H9 (cell line): ENCODE measurements around the gene SRD5A3. TPM values are rescaled to one million over a fixed set of nuclear protein-coding genes. Genes with fewer than 3 reads are reported as not detected.

Experiments
- DNase-seq: peaks from one replicate; pipeline ENCODE4 v3.0.0-alpha.2; 2017
- H2AFZ ChIP-seq: one replicate; pipeline ENCODE4 v1.6.1; 2013; ENCODE audit warnings: mild to moderate bottlenecking, low read length, control low read depth, moderate library complexity
- H2AK5ac ChIP-seq: 2 replicates; pipeline ENCODE4 v1.6.1; 2013; ENCODE audit warnings: low read length, control low read depth, mixed read lengths; ENCODE audit not compliant: insufficient read length
- H2BK120ac ChIP-seq: one replicate; pipeline ENCODE4 v1.6.1; 2013; ENCODE audit warnings: low read depth, mild to moderate bottlenecking, low read length, control low read depth, inconsistent platforms; ENCODE audit not compliant: poor library complexity, severe bottlenecking
- H2BK12ac ChIP-seq: 2 replicates; pipeline ENCODE4 v1.6.1; 2013; ENCODE audit warnings: low read length, control low read depth, mixed read lengths, low read depth; ENCODE audit not compliant: insufficient read length
- H2BK15ac ChIP-seq: 2 replicates; pipeline ENCODE4 v1.6.1; 2013; ENCODE audit warnings: low read depth, low read length, control low read depth
- H2BK20ac ChIP-seq: one replicate; pipeline ENCODE4 v1.6.1; 2013; ENCODE audit warnings: low read depth, mild to moderate bottlenecking, low read length, control low read depth, inconsistent platforms; ENCODE audit not compliant: poor library complexity, severe bottlenecking
- H2BK5ac ChIP-seq: 2 replicates; pipeline ENCODE4 v1.6.1; 2013; ENCODE audit warnings: low read length, control low read depth, mixed read lengths; ENCODE audit not compliant: insufficient read length
- H3K14ac ChIP-seq: 2 replicates; pipeline ENCODE4 v1.6.1; 2013; ENCODE audit warnings: low read length, control low read depth; ENCODE audit not compliant: insufficient read depth
- H3K18ac ChIP-seq: 2 replicates; pipeline ENCODE4 v1.6.1; 2013; ENCODE audit warnings: low read depth, mild to moderate bottlenecking, mixed read lengths, low read length, control low read depth; ENCODE audit not compliant: insufficient read length
- H3K23ac ChIP-seq: 2 replicates; pipeline ENCODE4 v1.6.1; 2013; ENCODE audit warnings: low read length, control low read depth, mixed read lengths, low read depth; ENCODE audit not compliant: insufficient read length
- H3K23me2 ChIP-seq: 2 replicates; pipeline ENCODE4 v1.6.1; 2013; ENCODE audit warnings: low read depth, mild to moderate bottlenecking, mixed read lengths, low read length, control low read depth; ENCODE audit not compliant: insufficient read length, poor library complexity, severe bottlenecking
- H3K27ac ChIP-seq: 2 replicates; pipeline ENCODE4 v1.5.1; 2013; ENCODE audit warnings: low read length, control low read depth, mixed read lengths, low read depth; ENCODE audit not compliant: insufficient read length
- H3K27me3 ChIP-seq: 2 replicates; pipeline ENCODE4 v1.6.1; 2013; ENCODE audit warnings: low read length, control low read depth, inconsistent platforms; ENCODE audit not compliant: insufficient read depth
- H3K4ac ChIP-seq: 2 replicates; pipeline ENCODE4 v1.6.1; 2013; ENCODE audit warnings: low read depth, mild to moderate bottlenecking, control low read depth, inconsistent platforms, low read length, moderate library complexity
- H3K4me1 ChIP-seq: 2 replicates; pipeline ENCODE4 v1.6.1; 2013; ENCODE audit warnings: low read length, control low read depth, inconsistent platforms; ENCODE audit not compliant: insufficient read depth
- H3K4me2 ChIP-seq: 2 replicates; pipeline ENCODE4 v1.6.1; 2013; ENCODE audit warnings: low read length, control low read depth, mixed read lengths; ENCODE audit not compliant: insufficient read length, insufficient read depth
- H3K56ac ChIP-seq: 2 replicates; pipeline ENCODE4 v1.6.1; 2013; ENCODE audit warnings: low read depth, mild to moderate bottlenecking, mixed read lengths, low read length, control low read depth; ENCODE audit not compliant: insufficient read length
- H3K79me1 ChIP-seq: 2 replicates; pipeline ENCODE4 v1.6.1; 2013; ENCODE audit warnings: low read depth, mild to moderate bottlenecking, moderate library complexity, low read length, control low read depth, inconsistent platforms; ENCODE audit not compliant: insufficient read depth, poor library complexity, severe bottlenecking
- H3K79me2 ChIP-seq: 2 replicates; pipeline ENCODE4 v1.6.1; 2013; ENCODE audit warnings: low read length, control low read depth, inconsistent platforms; ENCODE audit not compliant: insufficient read depth
- H3K9ac ChIP-seq: 2 replicates; pipeline ENCODE4 v1.6.1; 2013; ENCODE audit warnings: low read length, control low read depth, mixed read lengths; ENCODE audit not compliant: insufficient read length; ENCODE audit errors: extremely low read depth
- H3K9me3 ChIP-seq: one replicate; pipeline ENCODE4 v1.6.1; 2013; ENCODE audit warnings: low read depth, low read length, inconsistent platforms; ENCODE audit not compliant: control insufficient read depth
- H3T11ph ChIP-seq: one replicate; pipeline ENCODE4 v1.6.1; 2013; ENCODE audit warnings: mild to moderate bottlenecking, low read length, control low read depth, inconsistent platforms
- H4K20me1 ChIP-seq: one replicate; pipeline ENCODE4 v1.6.1; 2013; ENCODE audit not compliant: control insufficient read depth, insufficient read length, insufficient read depth
- H4K5ac ChIP-seq: 2 replicates; pipeline ENCODE4 v1.6.1; 2013; ENCODE audit warnings: low read depth, mild to moderate bottlenecking, mixed read lengths, low read length, control low read depth; ENCODE audit not compliant: insufficient read length
- H4K8ac ChIP-seq: replicated peaks from 2 replicates; pipeline ENCODE4 v1.6.1; 2013; ENCODE audit warnings: low read length, control low read depth, mixed read lengths, low read depth; ENCODE audit not compliant: insufficient read length
- H4K91ac ChIP-seq: 2 replicates; pipeline ENCODE4 v1.6.1; 2013; ENCODE audit warnings: low read depth, mild to moderate bottlenecking, moderate library complexity, mixed read lengths, low read length, control low read depth; ENCODE audit not compliant: insufficient read length
- H3K27ac Mint-ChIP-seq, 3 experiments: 2 replicates in 2 of 3; 3 replicates in 1 of 3; pipeline ENCODE4 v1.8.0; 2020 to 2021; ENCODE audit warnings: mixed read lengths in 3 of 3, mild to moderate bottlenecking in 1 of 3, moderate library complexity in 1 of 3
- H3K27me3 Mint-ChIP-seq: 2 replicates; pipeline ENCODE4 v1.8.0; 2021; ENCODE audit warnings: low read depth, mild to moderate bottlenecking, moderate library complexity, mixed read lengths
- H3K36me3 Mint-ChIP-seq, 3 experiments: 2 replicates in 2 of 3; 3 replicates in 1 of 3; pipeline ENCODE4 v1.8.0; 2020 to 2021; ENCODE audit warnings: low read depth in 3 of 3, mixed read lengths in 3 of 3; ENCODE audit not compliant: insufficient read depth in 1 of 3
- H3K4me1 Mint-ChIP-seq, 2 experiments: 2 replicates each; pipeline ENCODE4 v1.8.0; 2020; ENCODE audit warnings: mixed read lengths in 2 of 2
- H3K4me3 Mint-ChIP-seq, 2 experiments: 2 replicates in 1 of 2; 3 replicates in 1 of 2; pipeline ENCODE4 v1.8.0; 2020 to 2021; ENCODE audit warnings: mild to moderate bottlenecking in 2 of 2, mixed read lengths in 2 of 2, moderate library complexity in 1 of 2
- H3K9me3 Mint-ChIP-seq, 2 experiments: 2 replicates in 1 of 2; 3 replicates in 1 of 2; pipeline ENCODE4 v1.8.0; 2020; ENCODE audit warnings: mild to moderate bottlenecking in 2 of 2, mixed read lengths in 2 of 2, moderate library complexity in 1 of 2
- WGBS: extraction: QIAGEN DNeasy Blood & Tissue Kit; methylation state at CpG from one replicate; pipeline ENCODE4 v1.1.7; 2013; ENCODE audit warnings: missing lambda C conversion rate, low lambda C conversion rate, mixed read lengths; ENCODE audit not compliant: insufficient read length; ENCODE audit errors: extremely low coverage; 5-methylcytosine and 5-hydroxymethylcytosine counted together
- total RNA-seq: library from RNA; stranded (reverse); gene quantifications from 2 replicates; pipeline ENCODE4 v1.2.1, GENCODE V29; 2021
- TF ChIP-seq, protein P1 (sequence below): fragments of 200-600 bp; sonication (generic); conservative IDR thresholded peaks from 3 replicates; pipeline ENCODE4 v1.8.0; 2021; ENCODE audit warnings: antibody characterized with exemption, mild to moderate bottlenecking

The SRD5A3 gene
- total RNA-seq, 1 experiment from 2014 or later, result 35.0 TPM

DNA sequence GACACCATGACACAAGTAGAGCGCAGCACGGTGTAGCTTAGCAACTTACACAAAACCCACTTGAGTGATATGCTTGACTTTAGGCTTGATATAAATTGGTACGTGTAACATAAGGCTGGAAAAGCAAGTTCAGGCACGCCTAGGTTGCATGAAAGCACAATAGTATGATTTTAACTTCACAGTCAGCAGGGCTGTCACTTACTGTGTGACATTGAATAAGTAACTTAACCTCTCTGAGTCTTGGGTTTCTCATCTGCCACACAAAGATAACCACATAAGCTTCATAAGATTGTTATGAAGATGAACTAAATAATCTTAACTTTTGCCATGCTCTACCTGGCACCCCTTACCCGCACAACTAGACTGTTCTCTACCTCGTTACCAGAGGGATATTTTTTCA is 9.5 kb downstream of the SRD5A3 start:
- DNase-seq, result no peak
- no peak overlapping the region for H4K91ac ChIP-seq
- no peaks in the 10 kb centered on the region for H3K23me2 ChIP-seq
- H2BK12ac ChIP-seq, result no peak overlapping the region
- H2AFZ ChIP-seq, result no peak overlapping the region
- H3K9me3 Mint-ChIP-seq, result peaks cover 4 to 9% of the 10 kb centered on the region in 2 experiments; a peak in 4 of 5 replicates
- peaks cover 34 to 40% (median 34%) of the 10 kb centered on the region in 3 experiments for H3K36me3 Mint-ChIP-seq
- H3K18ac ChIP-seq, result no peak overlapping the region
- no peak overlapping the region for H2BK20ac ChIP-seq
- H4K8ac ChIP-seq, result no peak overlapping the region
- TF ChIP-seq, protein P1, sequence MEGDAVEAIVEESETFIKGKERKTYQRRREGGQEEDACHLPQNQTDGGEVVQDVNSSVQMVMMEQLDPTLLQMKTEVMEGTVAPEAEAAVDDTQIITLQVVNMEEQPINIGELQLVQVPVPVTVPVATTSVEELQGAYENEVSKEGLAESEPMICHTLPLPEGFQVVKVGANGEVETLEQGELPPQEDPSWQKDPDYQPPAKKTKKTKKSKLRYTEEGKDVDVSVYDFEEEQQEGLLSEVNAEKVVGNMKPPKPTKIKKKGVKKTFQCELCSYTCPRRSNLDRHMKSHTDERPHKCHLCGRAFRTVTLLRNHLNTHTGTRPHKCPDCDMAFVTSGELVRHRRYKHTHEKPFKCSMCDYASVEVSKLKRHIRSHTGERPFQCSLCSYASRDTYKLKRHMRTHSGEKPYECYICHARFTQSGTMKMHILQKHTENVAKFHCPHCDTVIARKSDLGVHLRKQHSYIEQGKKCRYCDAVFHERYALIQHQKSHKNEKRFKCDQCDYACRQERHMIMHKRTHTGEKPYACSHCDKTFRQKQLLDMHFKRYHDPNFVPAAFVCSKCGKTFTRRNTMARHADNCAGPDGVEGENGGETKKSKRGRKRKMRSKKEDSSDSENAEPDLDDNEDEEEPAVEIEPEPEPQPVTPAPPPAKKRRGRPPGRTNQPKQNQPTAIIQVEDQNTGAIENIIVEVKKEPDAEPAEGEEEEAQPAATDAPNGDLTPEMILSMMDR, result no peak
- H3K4me1 ChIP-seq, result no peaks in the 10 kb centered on the region
- no peak overlapping the region for H2BK5ac ChIP-seq
- H3K27me3 Mint-ChIP-seq, result no peaks in the 10 kb centered on the region
- H2AK5ac ChIP-seq, result no peak overlapping the region
- no peaks in the 10 kb centered on the region for H4K20me1 ChIP-seq
- H3K79me1 ChIP-seq, result no peaks in the 10 kb centered on the region
- no peaks in the 10 kb centered on the region for H3K9me3 ChIP-seq
- H3K14ac ChIP-seq, result no peak overlapping the region
- H3K4ac ChIP-seq, result no peak overlapping the region
- WGBS, result no CpG with 5 or more reads among the region's 6 CpGs
- no peak overlapping the region for H2BK120ac ChIP-seq
- H3T11ph ChIP-seq, result no peak overlapping the region
- H3K56ac ChIP-seq, result no peak overlapping the region
- H3K27ac ChIP-seq, result no peak overlapping the region
- H3K79me2 ChIP-seq, result no peaks in the 10 kb centered on the region
- H4K5ac ChIP-seq, result no peak overlapping the region
- H3K9ac ChIP-seq, result no peak overlapping the region
- no peak overlapping the region for H3K4me2 ChIP-seq
- H3K23ac ChIP-seq, result no peak overlapping the region
- H2BK15ac ChIP-seq, result no peak overlapping the region
- H3K4me1 Mint-ChIP-seq, result no peaks in the 10 kb centered on the region; a peak in 2 of 4 replicates
- H3K27ac Mint-ChIP-seq, result no peak overlapping the region
- H3K27me3 ChIP-seq, result no peaks in the 10 kb centered on the region
- H3K4me3 Mint-ChIP-seq, result no peak overlapping the region
